MCF 10A (cell line): ENCODE results near the gene ADRB2. TPM values are rescaled to one million over a fixed set of nuclear protein-coding genes. Genes with fewer than 3 reads are reported as not detected.

Experiments used
- BruUV-seq: library from RNA; stranded (reverse); fragments of 400-500 nt; replicated peaks from 2 replicates; lab custom pipeline; 2021; lab: Mats Ljungman, UMichigan
- CTCF ChIA-PET: fragments of 300-600 bp; sonication (Branson Sonifier 250); formaldehyde crosslinking; extraction: SDS; loops from one replicate; lab custom pipeline; 2021; ENCODE audit warnings: antibody characterized with exemption, inconsistent platforms; lab: Yijun Ruan, JAX
- POLR2A ChIA-PET: fragments of 300-600, 350-650 bp; sonication (Branson Sonifier 250); formaldehyde crosslinking; extraction: SDS; loops from one replicate; lab custom pipeline; 2020; ENCODE audit warnings: antibody characterized with exemption, inconsistent platforms; lab: Yijun Ruan, JAX
- DNase-seq: peaks from one replicate; pipeline ENCODE4 v3.0.0-alpha.2; 2018; ENCODE audit not compliant: unreplicated experiment
- H3K27ac Mint-ChIP-seq: one replicate; pipeline ENCODE4 v1.8.0; 2022; ENCODE audit warnings: mild to moderate bottlenecking, low read depth, mixed read lengths; ENCODE audit not compliant: unreplicated experiment
- H3K27me3 Mint-ChIP-seq: one replicate; pipeline ENCODE4 v1.8.0; 2022; ENCODE audit warnings: mixed read lengths; ENCODE audit not compliant: insufficient read depth, unreplicated experiment
- H3K36me3 Mint-ChIP-seq: one replicate; pipeline ENCODE4 v1.8.0; 2022; ENCODE audit warnings: mild to moderate bottlenecking, moderate library complexity, mixed read lengths; ENCODE audit not compliant: insufficient read depth, unreplicated experiment
- H3K4me1 Mint-ChIP-seq: one replicate; pipeline ENCODE4 v1.8.0; 2022; ENCODE audit warnings: mixed read lengths; ENCODE audit not compliant: insufficient read depth, unreplicated experiment
- H3K4me3 Mint-ChIP-seq: one replicate; pipeline ENCODE4 v1.8.0; 2022; ENCODE audit warnings: mild to moderate bottlenecking, moderate library complexity, mixed read lengths; ENCODE audit not compliant: unreplicated experiment
- H3K9me3 Mint-ChIP-seq: one replicate; pipeline ENCODE4 v1.8.0; 2022; ENCODE audit warnings: mixed read lengths; ENCODE audit not compliant: unreplicated experiment
- CTCF ChIP-seq: fragments of 200-600 bp; IDR thresholded peaks from one replicate; pipeline ENCODE4 v1.8.0; 2022; ENCODE audit warnings: antibody characterized with exemption, mild to moderate bottlenecking; ENCODE audit not compliant: unreplicated experiment
- intact Hi-C: fragments of 100-400 bp; cut with micrococcal nuclease; formaldehyde crosslinking; loops from 2 replicates; pipeline ENCODE4 v1.14.1; 2022
- total RNA-seq: library from RNA; stranded (reverse); gene quantifications from 2 replicates; pipeline ENCODE4 v1.2.3, GENCODE V29; 2022

The ADRB2 gene
- total RNA-seq, 1 experiment from 2014 or later, result 9.5 TPM

GRCh38 chr5:148815086-148815485 is 11.3 kb upstream of the ADRB2 start:
- CTCF ChIA-PET, result interaction anchor here (0.6 to 1.4 kb wide), 7 partner anchors 8 to 220 kb away, joined by 3 to 4 read pairs (median 3); no protein-coding TSS in a partner anchor
- H3K9me3 Mint-ChIP-seq, result no peaks in the 10 kb centered on the region
- no peaks in the 10 kb centered on the region for H3K27me3 Mint-ChIP-seq
- DNase-seq, result no peak
- TF ChIP-seq CTCF, result no peak
- H3K27ac Mint-ChIP-seq, result no peak overlapping the region
- peaks cover 6% of the 10 kb centered on the region for H3K4me1 Mint-ChIP-seq
- no peaks in the 10 kb centered on the region for H3K36me3 Mint-ChIP-seq
- H3K4me3 Mint-ChIP-seq, result no peak overlapping the region
- no TSS peak for BruUV-seq
- intact Hi-C loops, result no loop called here
- POLR2A ChIA-PET, result interaction anchor here (0.7 to 1.8 kb wide), 5 partner anchors 11 to 74 kb away, joined by 3 to 10 read pairs (median 5); partner anchors contain the start of gene ADRB2

GRCh38 chr5:148815578-148815977 is 10.8 kb upstream of the ADRB2 start:
- H3K27me3 Mint-ChIP-seq, result no peaks in the 10 kb centered on the region
- no peak overlapping the region for H3K4me3 Mint-ChIP-seq
- no TSS peak for BruUV-seq
- peaks cover 1% of the 10 kb centered on the region for H3K4me1 Mint-ChIP-seq
- no peaks in the 10 kb centered on the region for H3K36me3 Mint-ChIP-seq
- intact Hi-C loops, result no loop called here
- no peak overlapping the region for H3K27ac Mint-ChIP-seq
- ChIA-PET CTCF (interaction anchor here (0.7 to 1.4 kb wide), 6 partner anchors 9 to 219 kb away, joined by 3 to 4 read pairs (median 3); no protein-coding TSS in a partner anchor), POLR2A (interaction anchor here (0.7 to 1.8 kb wide), 4 partner anchors 10 to 74 kb away, joined by 3 to 10 read pairs (median 6); partner anchors contain the start of gene ADRB2)
- DNase-seq, result no peak
- TF ChIP-seq CTCF, result no peak
- H3K9me3 Mint-ChIP-seq, result no peaks in the 10 kb centered on the region

- BruUV-seq, result no TSS peak
- POLR2A ChIA-PET, result interaction anchor here (1.0 to 1.8 kb wide), 3 partner anchors 9 to 12 kb away, joined by 4 to 10 read pairs (median 7); partner anchors contain the start of gene ADRB2
- Mint-ChIP-seq H3K4me3 (no peak overlapping the region), H3K9me3 (no peaks in the 10 kb centered on the region), H3K36me3 (no peaks in the 10 kb centered on the region), H3K27ac (no peak overlapping the region), H3K27me3 (no peaks in the 10 kb centered on the region), H3K4me1 (no peaks in the 10 kb centered on the region)
- CTCF ChIA-PET, result interaction anchor here (1.3 to 1.4 kb wide), 3 partner anchors 10 to 219 kb away, joined by 3 to 4 read pairs (median 3); no protein-coding TSS in a partner anchor
- intact Hi-C loops, result no loop called here
- no peak for TF ChIP-seq CTCF
- no peak for DNase-seq
Observed at GRCh38 chr5:148816357-148816756, 10.1 kb upstream of the ADRB2 start.

- intact Hi-C loops, result no loop called here
Observed at GRCh38 chr5:148816782-148817181, 9.6 kb upstream of the ADRB2 start.

More at GRCh38 chr5:148816782-148817181, 9.6 kb upstream of the ADRB2 start:
- Mint-ChIP-seq H3K9me3 (no peaks in the 10 kb centered on the region), H3K4me3 (no peak overlapping the region), H3K4me1 (no peaks in the 10 kb centered on the region), H3K27ac (no peak overlapping the region), H3K36me3 (no peaks in the 10 kb centered on the region), H3K27me3 (no peaks in the 10 kb centered on the region)
- ChIA-PET CTCF (interaction anchor here (1.0 to 5.8 kb wide), 4 partner anchors 40 to 84 kb away, joined by 3 to 43 read pairs (median 5); no protein-coding TSS in a partner anchor), POLR2A (interaction anchor here (1.0 kb wide), 1 partner anchor 9 kb away, joined by 4 read pairs; the partner anchor contains the start of gene ADRB2)
- no peak for DNase-seq
- TF ChIP-seq CTCF, result no peak
- BruUV-seq, result no TSS peak
